Adrenal gland (tissue), 5 donors: Measurements from ENCODE around the gene KRTAP9-2.

Source experiments
- CTCF ChIP-seq, 6 experiments: fragments of 450-650 bp in 4 of 6; fragments of 200-600 bp in 2 of 6; sonication (generic) in 1 of 6; IDR thresholded peaks; 1 replicate in 5 of 6; 2 replicates in 1 of 6; pipeline versions ENCODE4 v1.5.1 to v1.8.0; 2016 to 2021; ENCODE audit warnings: antibody characterized with exemption in 6 of 6, mild to moderate bottlenecking in 2 of 6, moderate library complexity in 1 of 6
- POLR2A ChIP-seq, 2 donors: fragments of 450-650 bp; IDR thresholded peaks; one replicate each; pipeline ENCODE4 v1.6.1; 2017; ENCODE audit warnings: antibody characterized with exemption in 2 of 2, mild to moderate bottlenecking in 2 of 2, moderate library complexity in 1 of 2
- donor health status: DM: no; HTN: no; CAD: no.

DNA sequence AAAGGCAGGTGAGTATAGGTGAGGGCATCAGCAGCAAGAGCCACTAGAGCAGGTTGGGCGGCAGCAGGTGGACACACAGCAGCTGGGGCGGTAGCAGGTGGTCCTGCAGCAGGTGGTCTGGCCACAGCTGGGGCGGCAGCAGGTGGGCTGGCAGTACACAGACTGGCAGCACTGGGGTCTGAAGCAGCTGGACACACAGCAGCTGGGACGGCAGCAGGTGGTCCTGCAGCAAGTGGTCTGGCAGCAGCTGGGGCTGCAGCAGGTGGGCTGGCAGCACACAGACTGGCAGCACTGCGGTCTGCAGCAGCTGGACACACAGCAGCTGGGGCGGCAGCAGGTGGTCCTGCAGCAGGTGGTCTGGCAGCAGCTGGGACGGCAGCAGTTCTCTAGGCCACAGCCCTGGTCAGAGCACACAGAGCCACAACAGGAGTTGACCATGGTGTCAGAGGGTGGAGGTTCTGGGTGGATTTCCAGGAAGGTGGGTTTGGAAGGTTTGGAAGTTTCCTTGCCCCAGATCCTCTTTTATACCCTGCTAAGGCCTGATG, 48.6 kb upstream of the KRTAP9-2 start, which contains the start of gene KRTAP4-2:
- TF ChIP-seq POLR2A (IDR thresholded peaks at IDR 0.05) (no peak), CTCF (IDR thresholded peaks at IDR 0.05) (no peak)
